ENCODE results near the gene WSCD1. TPM values are rescaled to one million over a fixed set of nuclear protein-coding genes. Genes with fewer than 3 reads are reported as not detected.

WSCD1 gene
- total and polyA plus RNA-seq, 2 donors (not counting 3 experiments of a cell fraction or from before 2014, with no cell fraction given) = 21.5 to 49.4 TPM

DNA sequence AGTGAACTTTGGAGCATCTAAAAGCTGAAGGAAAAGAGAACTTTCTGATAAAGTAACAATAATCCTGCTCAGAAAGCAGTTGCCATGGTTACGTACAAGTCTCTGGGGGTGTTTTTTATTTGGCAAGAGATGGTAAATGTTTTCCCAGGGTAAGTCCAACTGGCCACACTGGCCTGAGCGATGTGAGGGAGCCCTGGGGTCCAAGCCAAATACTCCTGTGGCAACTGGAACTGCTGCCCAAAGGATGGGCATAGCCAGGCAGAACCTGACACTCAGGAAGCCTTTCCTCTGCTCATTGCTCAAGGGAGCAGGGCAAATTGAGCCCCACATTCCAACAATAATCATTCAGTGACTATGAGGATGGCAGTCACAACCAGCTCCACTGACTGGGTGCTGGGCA is 26.8 kb upstream of the WSCD1 start:
- Histone ChIP-seq H3K27me3 (ENCODE audit: control insufficient read depth in 2 of 2, insufficient read depth in 2 of 2, low read length in 2 of 2) (no peaks in the 10 kb centered on the region), H3K4me2 (ENCODE audit: insufficient read depth, low read length) (no peak overlapping the region), H3K4me1 (ENCODE audit: control insufficient read depth, extremely low read depth, insufficient read depth, low read length) (no peaks in the 10 kb centered on the region), H3K36me3 (ENCODE audit: control insufficient read depth in 2 of 2, extremely low read depth in 1 of 2, insufficient read depth in 2 of 2, low read length in 2 of 2) (no peaks in the 10 kb centered on the region), H3K4me3 (replicated peaks in 1 of 3; ENCODE audit: insufficient read depth in 1 of 3, low read depth in 1 of 3, low read length in 3 of 3) (no peak overlapping the region), H3K9me3 (replicated peaks; ENCODE audit: control insufficient read depth, insufficient read depth, low read length) (no peaks in the 10 kb centered on the region), H4K20me1 (replicated peaks; ENCODE audit: control insufficient read depth, extremely low read depth, insufficient read depth, low read length) (no peaks in the 10 kb centered on the region), H3K9ac (replicated peaks; ENCODE audit: extremely low read depth, insufficient read depth, low read length) (no peak overlapping the region), H3K9me1 (replicated peaks; ENCODE audit: control insufficient read depth, extremely low read depth, insufficient read depth, low read length) (no peaks in the 10 kb centered on the region), H2AFZ (ENCODE audit: low read depth, low read length) (no peak overlapping the region), H3K27ac (ENCODE audit: insufficient read depth, low read depth, low read length) (no peak overlapping the region), H3K79me2 (ENCODE audit: control insufficient read depth, insufficient read depth, low read length) (no peaks in the 10 kb centered on the region)
- TF ChIP-seq POLR2A (IDR thresholded peaks at IDR 0.05; ENCODE audit: low read depth, low read length) (no peak), MYC (IDR thresholded peaks at IDR 0.05; ENCODE audit: low read depth, low read length) (no peak), FOS (IDR thresholded peaks at IDR 0.05; ENCODE audit: borderline replicate concordance, insufficient read depth, low read length) (no peak), GATA2 (IDR thresholded peaks at IDR 0.05; ENCODE audit: insufficient read depth, insufficient read length, low read depth, low read length) (no peak)
- TF ChIP-seq, protein P1, sequence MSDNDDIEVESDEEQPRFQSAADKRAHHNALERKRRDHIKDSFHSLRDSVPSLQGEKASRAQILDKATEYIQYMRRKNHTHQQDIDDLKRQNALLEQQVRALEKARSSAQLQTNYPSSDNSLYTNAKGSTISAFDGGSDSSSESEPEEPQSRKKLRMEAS (IDR thresholded peaks at IDR 0.05; ENCODE audit: insufficient read depth, insufficient read length) = no peak
- ChIA-PET CTCF (interaction anchor here (1.1 to 1.7 kb wide), 2 partner anchors 14 to 250 kb away, joined by 4 to 5 read pairs; no protein-coding TSS in a partner anchor), POLR2A (no interaction called here)
- no TSS peak for BruUV-seq (replicated peaks)
- dilution Hi-C loops (cut with MboI; ENCODE audit: extremely low pct_ligation_motif_present, low sequenced_read_pairs) = no loop called here
- FAIRE-seq (no peak), DNase-seq (ENCODE audit: low read depth, low spot score) (no peak)
- intact Hi-C loops (cut with micrococcal nuclease) = no loop called here

- no peak overlapping the region for H3K4me2 ChIP-seq (ENCODE audit: insufficient read depth, low read length)
- H3K36me3 ChIP-seq (ENCODE audit: control insufficient read depth in 2 of 2, extremely low read depth in 1 of 2, insufficient read depth in 2 of 2, low read length in 2 of 2) = no peaks in the 10 kb centered on the region
- dilution Hi-C loops (cut with MboI; ENCODE audit: extremely low pct_ligation_motif_present, low sequenced_read_pairs) = no loop called here
- H3K9me1 ChIP-seq (replicated peaks; ENCODE audit: control insufficient read depth, extremely low read depth, insufficient read depth, low read length) = no peaks in the 10 kb centered on the region
- no peaks in the 10 kb centered on the region for H3K4me1 ChIP-seq (ENCODE audit: control insufficient read depth, extremely low read depth, insufficient read depth, low read length)
- H3K27ac ChIP-seq (ENCODE audit: insufficient read depth, low read depth, low read length) = no peak overlapping the region
- ChIA-PET CTCF (interaction anchor here (1.1 kb wide), 2 partner anchors 13 to 451 kb away, joined by 3 to 4 read pairs; no protein-coding TSS in a partner anchor), POLR2A (no interaction called here)
- no peak for FAIRE-seq
- BruUV-seq (replicated peaks) = no TSS peak
- no peaks in the 10 kb centered on the region for H3K79me2 ChIP-seq (ENCODE audit: control insufficient read depth, insufficient read depth, low read length)
- TF ChIP-seq POLR2A (IDR thresholded peaks at IDR 0.05; ENCODE audit: low read depth, low read length) = no peak
- TF ChIP-seq CTCF (IDR thresholded peaks at IDR 0.05; ENCODE audit: extremely low read depth in 1 of 2, insufficient read depth in 1 of 2, low read depth in 1 of 2, low read length in 2 of 2) = no peak
- no peak for TF ChIP-seq POLR2AphosphoS5 (IDR thresholded peaks at IDR 0.05; ENCODE audit: insufficient read depth, low read depth, low read length)
- TF ChIP-seq MYC (IDR thresholded peaks at IDR 0.05; ENCODE audit: low read depth, low read length) = no peak
- TF ChIP-seq EZH2 (IDR thresholded peaks at IDR 0.05; ENCODE audit: borderline replicate concordance, low read depth, low read length, severe bottlenecking) = no peak
- no peak for TF ChIP-seq FOS (IDR thresholded peaks at IDR 0.05; ENCODE audit: borderline replicate concordance, insufficient read depth, low read length)
- no peak for TF ChIP-seq GATA2 (IDR thresholded peaks at IDR 0.05; ENCODE audit: insufficient read depth, insufficient read length, low read depth, low read length)
- TF ChIP-seq, protein P1 (IDR thresholded peaks at IDR 0.05; ENCODE audit: insufficient read depth, insufficient read length) = no peak
- no peak for TF ChIP-seq JUN (IDR thresholded peaks at IDR 0.05; ENCODE audit: borderline replicate concordance, insufficient read depth, insufficient read length, low read depth)
- no peaks in the 10 kb centered on the region for H3K9me3 ChIP-seq (replicated peaks; ENCODE audit: control insufficient read depth, insufficient read depth, low read length)
- H3K9ac ChIP-seq (replicated peaks; ENCODE audit: extremely low read depth, insufficient read depth, low read length) = no peak overlapping the region
- H3K27me3 ChIP-seq (ENCODE audit: control insufficient read depth in 2 of 2, insufficient read depth in 2 of 2, low read length in 2 of 2) = no peaks in the 10 kb centered on the region
- intact Hi-C loops (cut with micrococcal nuclease) = no loop called here
- no peak overlapping the region for H2AFZ ChIP-seq (ENCODE audit: low read depth, low read length)
- H3K4me3 ChIP-seq (replicated peaks in 1 of 3; ENCODE audit: insufficient read depth in 1 of 3, low read depth in 1 of 3, low read length in 3 of 3) = no peak overlapping the region
- H4K20me1 ChIP-seq (replicated peaks; ENCODE audit: control insufficient read depth, extremely low read depth, insufficient read depth, low read length) = no peaks in the 10 kb centered on the region
- no peak for DNase-seq (ENCODE audit: low read depth, low spot score)
These were observed 25.9 kb upstream of the WSCD1 start for GRCh38 chr17:6044261-6044660.

Data from endothelial cell of umbilical vein (primary cell).